Neural cell (in vitro differentiated cells): ENCODE data around the gene HOXC10.
A peak's percentile ranks its signal among the peaks of the same experiment; 100 is the strongest.

Experiments
- EZH2 ChIP-seq: fragments of 200-600, 300-800 bp; shearing (Covaris generic), sonication (generic); IDR thresholded peaks from 2 replicates; pipeline ENCODE4 v1.6.1; 2014; ENCODE audit warnings: antibody characterized with exemption, low read length, borderline replicate concordance, mild to moderate bottlenecking; ENCODE audit not compliant: insufficient read depth, poor library complexity, severe bottlenecking
- TAF1 ChIP-seq: IDR thresholded peaks from 2 replicates; pipeline ENCODE4 v1.6.1; 2012; ENCODE audit warnings: low read depth
- TF ChIP-seq, protein P1 (sequence below): fragments of 450-650 bp; IDR thresholded peaks from 2 replicates; pipeline ENCODE4 v1.5.1; 2014; ENCODE audit warnings: antibody characterized with exemption, mild to moderate bottlenecking, moderate library complexity; ENCODE audit not compliant: poor library complexity, severe bottlenecking
- TF ChIP-seq, protein P2 (sequence below): IDR thresholded peaks from 2 replicates; pipeline ENCODE4 v1.6.1; 2012; ENCODE audit warnings: borderline replicate concordance

DNA sequence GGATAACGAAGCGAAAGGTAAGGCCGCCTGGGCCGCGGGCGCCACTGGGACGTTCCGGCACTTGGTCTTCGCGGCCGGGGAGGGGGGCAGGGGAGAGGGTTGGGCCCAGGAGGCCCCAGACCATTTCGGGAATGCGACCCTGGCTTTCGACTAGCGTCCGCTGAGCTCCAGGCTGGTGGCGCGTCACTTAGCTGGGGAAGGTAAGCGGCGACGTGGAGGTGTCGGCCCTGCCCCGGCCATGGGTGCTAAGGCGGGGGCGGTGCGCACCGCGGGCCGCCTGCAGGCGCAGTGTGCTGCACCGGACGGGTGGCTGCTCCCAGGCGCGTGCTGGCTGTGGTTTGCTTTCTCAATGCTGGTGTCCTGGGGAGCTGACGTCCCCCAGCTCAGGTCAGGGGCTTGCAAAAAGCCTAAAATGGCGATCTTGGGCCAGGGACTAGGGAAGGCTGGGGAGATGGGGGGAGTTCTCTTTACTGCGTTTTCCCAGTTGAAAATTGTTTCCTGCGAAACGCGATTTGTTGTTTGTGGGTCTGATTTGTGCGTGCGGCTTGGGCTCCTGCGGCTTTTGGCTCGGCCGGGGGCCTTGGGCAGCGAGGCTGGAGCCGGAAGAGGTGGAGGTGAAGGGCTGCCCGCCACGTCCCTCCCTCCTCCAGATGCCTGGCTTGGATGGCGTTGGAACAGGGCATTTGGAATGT lies 1.2 kb downstream of the HOXC10 start:
- TF ChIP-seq, protein P1, sequence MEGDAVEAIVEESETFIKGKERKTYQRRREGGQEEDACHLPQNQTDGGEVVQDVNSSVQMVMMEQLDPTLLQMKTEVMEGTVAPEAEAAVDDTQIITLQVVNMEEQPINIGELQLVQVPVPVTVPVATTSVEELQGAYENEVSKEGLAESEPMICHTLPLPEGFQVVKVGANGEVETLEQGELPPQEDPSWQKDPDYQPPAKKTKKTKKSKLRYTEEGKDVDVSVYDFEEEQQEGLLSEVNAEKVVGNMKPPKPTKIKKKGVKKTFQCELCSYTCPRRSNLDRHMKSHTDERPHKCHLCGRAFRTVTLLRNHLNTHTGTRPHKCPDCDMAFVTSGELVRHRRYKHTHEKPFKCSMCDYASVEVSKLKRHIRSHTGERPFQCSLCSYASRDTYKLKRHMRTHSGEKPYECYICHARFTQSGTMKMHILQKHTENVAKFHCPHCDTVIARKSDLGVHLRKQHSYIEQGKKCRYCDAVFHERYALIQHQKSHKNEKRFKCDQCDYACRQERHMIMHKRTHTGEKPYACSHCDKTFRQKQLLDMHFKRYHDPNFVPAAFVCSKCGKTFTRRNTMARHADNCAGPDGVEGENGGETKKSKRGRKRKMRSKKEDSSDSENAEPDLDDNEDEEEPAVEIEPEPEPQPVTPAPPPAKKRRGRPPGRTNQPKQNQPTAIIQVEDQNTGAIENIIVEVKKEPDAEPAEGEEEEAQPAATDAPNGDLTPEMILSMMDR = no peak
- TF ChIP-seq EZH2 (peak; percentile 69), TAF1 (no peak)
- TF ChIP-seq, protein P2, sequence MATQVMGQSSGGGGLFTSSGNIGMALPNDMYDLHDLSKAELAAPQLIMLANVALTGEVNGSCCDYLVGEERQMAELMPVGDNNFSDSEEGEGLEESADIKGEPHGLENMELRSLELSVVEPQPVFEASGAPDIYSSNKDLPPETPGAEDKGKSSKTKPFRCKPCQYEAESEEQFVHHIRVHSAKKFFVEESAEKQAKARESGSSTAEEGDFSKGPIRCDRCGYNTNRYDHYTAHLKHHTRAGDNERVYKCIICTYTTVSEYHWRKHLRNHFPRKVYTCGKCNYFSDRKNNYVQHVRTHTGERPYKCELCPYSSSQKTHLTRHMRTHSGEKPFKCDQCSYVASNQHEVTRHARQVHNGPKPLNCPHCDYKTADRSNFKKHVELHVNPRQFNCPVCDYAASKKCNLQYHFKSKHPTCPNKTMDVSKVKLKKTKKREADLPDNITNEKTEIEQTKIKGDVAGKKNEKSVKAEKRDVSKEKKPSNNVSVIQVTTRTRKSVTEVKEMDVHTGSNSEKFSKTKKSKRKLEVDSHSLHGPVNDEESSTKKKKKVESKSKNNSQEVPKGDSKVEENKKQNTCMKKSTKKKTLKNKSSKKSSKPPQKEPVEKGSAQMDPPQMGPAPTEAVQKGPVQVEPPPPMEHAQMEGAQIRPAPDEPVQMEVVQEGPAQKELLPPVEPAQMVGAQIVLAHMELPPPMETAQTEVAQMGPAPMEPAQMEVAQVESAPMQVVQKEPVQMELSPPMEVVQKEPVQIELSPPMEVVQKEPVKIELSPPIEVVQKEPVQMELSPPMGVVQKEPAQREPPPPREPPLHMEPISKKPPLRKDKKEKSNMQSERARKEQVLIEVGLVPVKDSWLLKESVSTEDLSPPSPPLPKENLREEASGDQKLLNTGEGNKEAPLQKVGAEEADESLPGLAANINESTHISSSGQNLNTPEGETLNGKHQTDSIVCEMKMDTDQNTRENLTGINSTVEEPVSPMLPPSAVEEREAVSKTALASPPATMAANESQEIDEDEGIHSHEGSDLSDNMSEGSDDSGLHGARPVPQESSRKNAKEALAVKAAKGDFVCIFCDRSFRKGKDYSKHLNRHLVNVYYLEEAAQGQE = no peak
